Left lung (tissue), 10 donors: ENCODE measurements around the gene EYA4. TPM values are rescaled to one million over a fixed set of nuclear protein-coding genes. Genes with fewer than 3 reads are reported as not detected.
"Not testable (repeated sequence)": the region's sequence is repeated elsewhere in the genome, so short reads cannot be mapped to it uniquely, and the experiment has no call there.

Source experiments
- ATAC-seq: fragments of 200-7000 bp; cut with Tn5 transposase; one replicate; pipeline ENCODE4 v1.9.1; 2020; ENCODE audit warnings: moderate library complexity
- DNase-seq, 4 donors: peaks; one replicate each; pipeline ENCODE4 v3.0.0-alpha.2; 2013 to 2020
- H3K27ac ChIP-seq, 2 donors: fragments of 200-600 bp; sonication (generic) in 1 of 2; one replicate each; pipeline versions ENCODE4 v1.5.0 to v1.8.0; 2020 to 2021
- H3K27me3 ChIP-seq, 2 donors: fragments of 200-600 bp; sonication (generic) in 1 of 2; one replicate each; pipeline versions ENCODE4 v1.5.0 to v1.8.0; 2020 to 2021
- H3K36me3 ChIP-seq, 2 donors: fragments of 200-600 bp; sonication (generic) in 1 of 2; one replicate each; pipeline versions ENCODE4 v1.5.0 to v1.8.0; 2020 to 2021
- H3K4me1 ChIP-seq, 2 donors: fragments of 200-600 bp; one replicate each; pipeline ENCODE4 v1.8.0; 2021
- H3K4me3 ChIP-seq, 2 donors: fragments of 200-600 bp; sonication (generic) in 1 of 2; one replicate each; pipeline versions ENCODE4 v1.5.0 to v1.8.0; 2020 to 2021; ENCODE audit warnings: mild to moderate bottlenecking in 1 of 2
- H3K9me3 ChIP-seq, 2 donors: fragments of 200-600 bp; sonication (generic) in 1 of 2; one replicate each; pipeline versions ENCODE4 v1.5.0 to v1.8.0; 2020 to 2021
- intact Hi-C, 2 donors: fragments of 100-400 bp; cut with DNase I; formaldehyde crosslinking; loops; one replicate each; pipeline versions ENCODE4 v1.11.2 to v1.14.2; 2022
- polyA plus RNA-seq, 6 donors: library from polyadenylated mRNA; unstranded; fragments of 120-200 nt; gene quantifications; one replicate each; pipeline ENCODE4 v1.2.1, GENCODE V29; 2013; ENCODE audit not compliant: insufficient read length in 6 of 6
- total RNA-seq, 2 donors: library from RNA; stranded (reverse); fragmentation: NEBNext Ultra II Directional; extraction: Animal tissue kit (Norgen Biotek cat#: 25700); gene quantifications; one replicate each; pipeline ENCODE4 v1.2.1, GENCODE V29; 2021
- TF ChIP-seq, protein P1 (sequence below), 2 donors: fragments of 200-600 bp; sonication (generic) in 1 of 2; IDR thresholded peaks; one replicate each; pipeline versions ENCODE4 v1.5.0 to v1.8.0; 2021; ENCODE audit warnings: antibody characterized with exemption in 2 of 2
- donor health status: DM: no; HTN: yes; CAD: no.
- donor health status: DM: no; HTN: no; CAD: no.

Gene EYA4
- total and polyA plus RNA-seq, 8 donors: 1.0 to 9.8 (median 8.4) TPM

DNA sequence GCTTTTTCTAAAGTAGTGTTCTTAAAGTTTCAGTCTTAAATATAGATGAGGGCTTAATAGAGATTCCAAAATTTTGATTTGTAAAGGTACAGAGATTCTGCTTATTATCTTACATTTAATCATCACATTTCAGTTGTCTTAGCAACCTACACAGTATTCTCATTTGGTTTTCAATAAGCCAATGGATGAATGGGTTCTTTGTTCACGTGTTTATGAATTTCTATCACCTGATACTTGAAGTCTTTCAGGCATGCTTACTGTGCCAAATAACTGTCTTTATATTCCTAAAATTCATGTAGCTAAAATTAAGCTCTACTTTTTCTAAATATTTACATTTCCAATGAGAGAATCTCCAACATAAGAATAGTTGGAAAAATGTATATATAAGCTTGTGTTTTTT is 152.7 kb downstream of the EYA4 start:
- TF ChIP-seq, protein P1, sequence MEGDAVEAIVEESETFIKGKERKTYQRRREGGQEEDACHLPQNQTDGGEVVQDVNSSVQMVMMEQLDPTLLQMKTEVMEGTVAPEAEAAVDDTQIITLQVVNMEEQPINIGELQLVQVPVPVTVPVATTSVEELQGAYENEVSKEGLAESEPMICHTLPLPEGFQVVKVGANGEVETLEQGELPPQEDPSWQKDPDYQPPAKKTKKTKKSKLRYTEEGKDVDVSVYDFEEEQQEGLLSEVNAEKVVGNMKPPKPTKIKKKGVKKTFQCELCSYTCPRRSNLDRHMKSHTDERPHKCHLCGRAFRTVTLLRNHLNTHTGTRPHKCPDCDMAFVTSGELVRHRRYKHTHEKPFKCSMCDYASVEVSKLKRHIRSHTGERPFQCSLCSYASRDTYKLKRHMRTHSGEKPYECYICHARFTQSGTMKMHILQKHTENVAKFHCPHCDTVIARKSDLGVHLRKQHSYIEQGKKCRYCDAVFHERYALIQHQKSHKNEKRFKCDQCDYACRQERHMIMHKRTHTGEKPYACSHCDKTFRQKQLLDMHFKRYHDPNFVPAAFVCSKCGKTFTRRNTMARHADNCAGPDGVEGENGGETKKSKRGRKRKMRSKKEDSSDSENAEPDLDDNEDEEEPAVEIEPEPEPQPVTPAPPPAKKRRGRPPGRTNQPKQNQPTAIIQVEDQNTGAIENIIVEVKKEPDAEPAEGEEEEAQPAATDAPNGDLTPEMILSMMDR (IDR thresholded peaks at IDR 0.05): no peak
- ATAC-seq (no peak), DNase-seq (no peak)
- H3K36me3 ChIP-seq: no peaks in the 10 kb centered on the region
- no peaks in the 10 kb centered on the region for H3K4me1 ChIP-seq
- H3K4me3 ChIP-seq: no peak overlapping the region
- intact Hi-C loops: no loop called here
- no peaks in the 10 kb centered on the region for H3K9me3 ChIP-seq
- no peak overlapping the region for H3K27ac ChIP-seq
- H3K27me3 ChIP-seq: no peaks in the 10 kb centered on the region

DNA sequence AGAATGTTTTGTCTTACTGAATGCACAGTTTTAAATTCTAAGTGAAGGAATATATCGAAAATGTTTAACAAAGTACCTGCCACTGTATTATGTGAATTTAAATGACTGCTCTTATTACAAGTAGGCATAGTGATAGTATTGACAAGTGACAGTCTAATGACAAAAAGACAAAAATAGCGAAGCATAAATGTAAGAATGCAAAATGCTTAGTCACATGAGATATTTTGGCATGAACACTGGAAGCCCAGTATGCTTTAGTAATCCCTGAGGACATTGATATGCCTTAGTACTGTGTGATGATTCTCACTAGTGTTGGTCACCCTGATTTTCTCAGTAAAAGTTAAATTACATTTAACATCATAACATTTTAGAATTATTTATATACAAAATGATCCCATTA is 153.5 kb downstream of the EYA4 start:
- TF ChIP-seq, protein P1 (IDR thresholded peaks at IDR 0.05): no peak
- Histone ChIP-seq H3K4me1 (no peaks in the 10 kb centered on the region), H3K9me3 (no peaks in the 10 kb centered on the region), H3K4me3 (no peak overlapping the region), H3K27ac (no peak overlapping the region), H3K27me3 (no peaks in the 10 kb centered on the region), H3K36me3 (no peaks in the 10 kb centered on the region)
- ATAC-seq (no peak), DNase-seq (no peak)
- intact Hi-C loops: no loop called here

- no peak for DNase-seq
- Histone ChIP-seq H3K36me3 (no peaks in the 10 kb centered on the region), H3K9me3 (no peaks in the 10 kb centered on the region), H3K4me3 (no peak overlapping the region), H3K27me3 (no peaks in the 10 kb centered on the region), H3K27ac (no peak overlapping the region), H3K4me1 (no peaks in the 10 kb centered on the region)
- ATAC-seq: no peak
- TF ChIP-seq, protein P1 (IDR thresholded peaks at IDR 0.05): no peak
- intact Hi-C loops: no loop called here
These were observed 155.3 kb downstream of the EYA4 start for GRCh38 chr6:133396233-133396983.

- H3K9me3 ChIP-seq: no peaks in the 10 kb centered on the region
- no peaks in the 10 kb centered on the region for H3K4me1 ChIP-seq
- H3K27me3 ChIP-seq: no peaks in the 10 kb centered on the region
- TF ChIP-seq, protein P1 (IDR thresholded peaks at IDR 0.05): no peak
- H3K36me3 ChIP-seq: no peaks in the 10 kb centered on the region
- ATAC-seq: no peak
- no peak overlapping the region for H3K27ac ChIP-seq
- no peak overlapping the region for H3K4me3 ChIP-seq
- DNase-seq: no peak
- intact Hi-C loops: no loop called here
These were observed 155.8 kb downstream of the EYA4 start for GRCh38 chr6:133396984-133397348.

- H3K4me3 ChIP-seq, H3K27me3 ChIP-seq, H3K27ac ChIP-seq, ATAC-seq, H3K9me3 ChIP-seq, H3K4me1 ChIP-seq, DNase-seq, H3K36me3 ChIP-seq, intact Hi-C loops: not testable (repeated sequence)
These were observed 156.4 kb downstream of the EYA4 start for GRCh38 chr6:133397601-133398000.

GRCh38 chr6:133399426-133399825 is 158.3 kb downstream of the EYA4 start:
- TF ChIP-seq, protein P1 (IDR thresholded peaks at IDR 0.05): no peak
- Histone ChIP-seq H3K4me1 (no peaks in the 10 kb centered on the region), H3K27me3 (no peaks in the 10 kb centered on the region), H3K4me3 (no peak overlapping the region), H3K27ac (no peak overlapping the region), H3K36me3 (no peaks in the 10 kb centered on the region), H3K9me3 (no peaks in the 10 kb centered on the region)
- ATAC-seq: no peak
- peak in 1 of 4 donors; percentile 3 for DNase-seq
- intact Hi-C loops: no loop called here
